GM23338 (cell line): ENCODE data around the gene STON2. TPM values are rescaled to one million over a fixed set of nuclear protein-coding genes. Genes with fewer than 3 reads are reported as not detected.

ENCODE experiments used
- ATAC-seq: fragments of 200-7000 bp; cut with Tn5 transposase; 3 replicates; pipeline ENCODE4 v1.9.1; 2020
- DNase-seq: peaks from one replicate; pipeline ENCODE4 v3.0.0-alpha.2; 2015; ENCODE audit warnings: low spot score
- H2AFZ ChIP-seq: fragments of 200-600 bp; sonication (generic); 2 replicates; pipeline ENCODE4 v1.8.0; 2016; ENCODE audit warnings: antibody characterized with exemption, mild to moderate bottlenecking, moderate library complexity
- H3F3A ChIP-seq: fragments of 200-600 bp; sonication (generic); replicated peaks from 2 replicates; pipeline ENCODE4 v1.8.0; 2017; ENCODE audit warnings: antibody characterized with exemption, mixed run types, low read depth
- H3K27ac ChIP-seq: fragments of 200-600 bp; sonication (generic); 2 replicates; pipeline ENCODE4 v1.6.1; 2016; ENCODE audit warnings: low read depth
- H3K27me3 ChIP-seq: fragments of 200-600 bp; sonication (generic); 2 replicates; pipeline ENCODE4 v1.8.0; 2016; ENCODE audit warnings: mild to moderate bottlenecking, mixed run types, moderate library complexity; ENCODE audit not compliant: insufficient read depth
- H3K36me3 ChIP-seq: fragments of 200-600 bp; sonication (generic); 2 replicates; pipeline ENCODE4 v1.8.0; 2016; ENCODE audit warnings: mild to moderate bottlenecking; ENCODE audit not compliant: insufficient read depth
- H3K4me1 ChIP-seq: fragments of 200-600 bp; sonication (generic); 2 replicates; pipeline ENCODE4 v1.8.0; 2016; ENCODE audit warnings: mild to moderate bottlenecking, moderate library complexity; ENCODE audit not compliant: insufficient read depth
- H3K4me2 ChIP-seq: fragments of 200-600 bp; sonication (generic); 2 replicates; pipeline ENCODE4 v1.7.1; 2017; ENCODE audit warnings: mixed run types
- H3K4me3 ChIP-seq: fragments of 200-600 bp; sonication (generic); 2 replicates; pipeline ENCODE4 v1.6.1; 2016; ENCODE audit warnings: mixed run types
- H3K79me2 ChIP-seq: fragments of 200-600 bp; sonication (generic); replicated peaks from 2 replicates; pipeline ENCODE4 v1.8.0; 2017; ENCODE audit warnings: mild to moderate bottlenecking; ENCODE audit not compliant: insufficient read depth
- H3K9me2 ChIP-seq: fragments of 200-600 bp; sonication (generic); 2 replicates; pipeline ENCODE4 v1.8.0; 2017; ENCODE audit not compliant: insufficient read depth
- H4K20me1 ChIP-seq: fragments of 200-600 bp; sonication (generic); replicated peaks from 2 replicates; pipeline ENCODE4 v1.8.0; 2017; ENCODE audit warnings: mild to moderate bottlenecking; ENCODE audit not compliant: insufficient read depth
- H3K27ac Mint-ChIP-seq: 2 replicates; pipeline ENCODE4 v1.8.0; 2020; ENCODE audit warnings: inconsistent platforms, mild to moderate bottlenecking, moderate library complexity, mixed read lengths
- H3K27me3 Mint-ChIP-seq: 3 replicates; pipeline ENCODE4 v1.8.0; 2022; ENCODE audit warnings: low read depth, mild to moderate bottlenecking, moderate library complexity, mixed read lengths, inconsistent platforms; ENCODE audit not compliant: insufficient read depth, poor library complexity
- H3K36me3 Mint-ChIP-seq: 3 replicates; pipeline ENCODE4 v1.8.0; 2021; ENCODE audit warnings: low read depth, mild to moderate bottlenecking, inconsistent platforms, moderate library complexity, mixed read lengths
- H3K4me1 Mint-ChIP-seq: 3 replicates; pipeline ENCODE4 v1.8.0; 2020; ENCODE audit warnings: mild to moderate bottlenecking, inconsistent platforms, mixed read lengths
- H3K4me3 Mint-ChIP-seq: 3 replicates; pipeline ENCODE4 v1.8.0; 2021; ENCODE audit warnings: moderate library complexity, mild to moderate bottlenecking, inconsistent platforms, mixed read lengths
- H3K9me3 Mint-ChIP-seq: 3 replicates; pipeline ENCODE4 v1.8.0; 2020; ENCODE audit warnings: moderate library complexity, mild to moderate bottlenecking, inconsistent platforms, mixed read lengths
- CREB1 ChIP-seq: fragments of 250-450 bp; sonication (Bioruptor Pico); IDR thresholded peaks from 2 replicates; pipeline ENCODE4 v1.5.0; 2020; ENCODE audit warnings: low read depth, mild to moderate bottlenecking, moderate library complexity
- CTCF ChIP-seq, 2 experiments: fragments of 200-600 bp in 1 of 2; sonication (generic) in 1 of 2; conservative IDR thresholded peaks; 2 replicates each; pipeline versions ENCODE4 v1.5.1 to v1.6.1; 2016 to 2017; ENCODE audit warnings: antibody characterized with exemption in 2 of 2, low read depth in 2 of 2, mild to moderate bottlenecking in 2 of 2, moderate library complexity in 1 of 2
- ETS1 ChIP-seq: IDR thresholded peaks from 2 replicates; pipeline ENCODE4 v1.6.1; 2016; ENCODE audit warnings: antibody characterized with exemption
- EZH2 ChIP-seq: fragments of 200-600 bp; sonication (generic); IDR thresholded peaks from one replicate; pipeline ENCODE4 v1.8.0; 2017; ENCODE audit warnings: antibody characterized with exemption, mild to moderate bottlenecking, low read depth; ENCODE audit not compliant: unreplicated experiment
- EZH2phosphoT487 ChIP-seq: fragments of 200-600 bp; sonication (generic); IDR thresholded peaks from one replicate; pipeline ENCODE4 v1.8.1; 2018; ENCODE audit warnings: antibody characterized with exemption; ENCODE audit not compliant: unreplicated experiment
- JUNB ChIP-seq: IDR thresholded peaks from one replicate; pipeline ENCODE4 v1.6.1; 2016; ENCODE audit warnings: antibody characterized with exemption; ENCODE audit not compliant: unreplicated experiment
- NANOG ChIP-seq: IDR thresholded peaks from 2 replicates; pipeline ENCODE4 v1.6.1; 2016; ENCODE audit warnings: antibody characterized with exemption, borderline replicate concordance
- POLR2AphosphoS5 ChIP-seq: IDR thresholded peaks from 2 replicates; pipeline ENCODE4 v1.6.1; 2016; ENCODE audit warnings: antibody characterized with exemption, low read depth
- REST ChIP-seq: IDR thresholded peaks from one replicate; pipeline ENCODE4 v1.6.1; 2018; ENCODE audit warnings: antibody characterized with exemption; ENCODE audit not compliant: unreplicated experiment
- STAT1 ChIP-seq: IDR thresholded peaks from one replicate; pipeline ENCODE4 v1.6.1; 2016; ENCODE audit warnings: antibody characterized with exemption; ENCODE audit not compliant: unreplicated experiment
- ZNF114 ChIP-seq: fragments of 250-450 bp; sonication (Bioruptor Pico); IDR thresholded peaks from 2 replicates; pipeline ENCODE4 v1.5.0; 2020; ENCODE audit warnings: mild to moderate bottlenecking, moderate library complexity
- ZNF331 ChIP-seq: fragments of 250-450 bp; sonication (Bioruptor Pico); IDR thresholded peaks from 2 replicates; pipeline ENCODE4 v1.5.0; 2020; ENCODE audit warnings: low read depth, mild to moderate bottlenecking, moderate library complexity
- ZNF462 ChIP-seq: fragments of 250-450 bp; sonication (Bioruptor Pico); IDR thresholded peaks from 2 replicates; pipeline ENCODE4 v1.5.0; 2020; ENCODE audit warnings: mild to moderate bottlenecking, moderate library complexity
- polyA plus RNA-seq: library from polyadenylated mRNA; unstranded; fragments of >200 nt; fragmentation: Nextera tagmentation; extraction: Ambion mirVana; gene quantifications from 2 replicates; pipeline ENCODE4 v1.2.1, GENCODE V29; 2016
- total RNA-seq: library from RNA; depleted of rRNA; stranded (reverse); fragments of >200 nt; shearing (Covaris generic); gene quantifications from 2 replicates; pipeline ENCODE4 v1.2.3, GENCODE V29; 2014

The STON2 gene
- total and polyA plus RNA-seq, 2 experiments from 2014 or later, result 8.2 to 71.0 TPM

- TF ChIP-seq STAT1, result no peak
Measured at GRCh38 chr14:81285245-81285644, 114.9 kb downstream of the STON2 start (continued).

GRCh38 chr14:81281332-81281731 lies 118.8 kb downstream of the STON2 start:
- DNase-seq, result no peak
- Mint-ChIP-seq H3K4me1 (peaks cover 31% of the 10 kb centered on the region; the same call in 2 of the 3 replicates), H3K36me3 (peaks cover 19% of the 10 kb centered on the region)

More at GRCh38 chr14:81281332-81281731, 118.8 kb downstream of the STON2 start:
- peaks cover 2% of the 10 kb centered on the region for H3K27me3 Mint-ChIP-seq
- peaks cover 15% of the 10 kb centered on the region for H3K4me1 ChIP-seq
- no peak overlapping the region for H3K4me2 ChIP-seq
- H3K27me3 ChIP-seq, result no peaks in the 10 kb centered on the region
- H4K20me1 ChIP-seq, result no peaks in the 10 kb centered on the region; the same call in 1 of the 2 replicates
- no peaks in the 10 kb centered on the region for H3F3A ChIP-seq
- no peak overlapping the region for H3K4me3 ChIP-seq
- 0 out of 2 replicates have a peak, but pooled peaks cover 1% of the 10 kb centered on the region for H3K79me2 ChIP-seq
- H3K4me3 Mint-ChIP-seq, result no peak overlapping the region
- no peak overlapping the region for H2AFZ ChIP-seq
- H3K36me3 ChIP-seq, result no peaks in the 10 kb centered on the region
- no peak for TF ChIP-seq REST
- TF ChIP-seq JUNB, result no peak
- no peak for TF ChIP-seq ZNF462 (CRISPR knock-in tag)
- TF ChIP-seq STAT1, result no peak
- TF ChIP-seq POLR2AphosphoS5, result no peak
- no peak for TF ChIP-seq CTCF (conservative IDR thresholded peaks at IDR 0.05; ENCODE audit: low read depth in 2 of 2)
- no peak for TF ChIP-seq CREB1 (CRISPR knock-in tag)
- TF ChIP-seq ETS1, result no peak
- no peak for TF ChIP-seq ZNF114 (CRISPR knock-in tag)
- no peak for TF ChIP-seq EZH2
- TF ChIP-seq ZNF331, result no peak
- TF ChIP-seq EZH2phosphoT487, result no peak
- TF ChIP-seq NANOG, result no peak
- H3K9me2 ChIP-seq, result no peaks in the 10 kb centered on the region
- H3K9me3 Mint-ChIP-seq, result no peaks in the 10 kb centered on the region
- peak overlapping the region; percentile 27; the same call in 1 of the 2 replicates for H3K27ac Mint-ChIP-seq
- peak; percentile 74 for ATAC-seq
- no peak overlapping the region for H3K27ac ChIP-seq
